Right kidney (tissue), 1 donor: ENCODE results near the gene ARMC7.
A peak's percentile ranks its signal among the peaks of the same experiment; 100 is the strongest.
"Not testable (repeated sequence)": the region's sequence is repeated elsewhere in the genome, so short reads cannot be mapped to it uniquely, and the experiment has no call there.

ENCODE experiments used
- DNase-seq: peaks from one replicate; pipeline ENCODE4 v3.0.0-alpha.2; 2016

ARMC7 gene

GRCh38 chr17:75099881-75100595 is 9.7 kb upstream of the ARMC7 start:
- no peak for DNase-seq

GRCh38 chr17:75102385-75102821 is 7.4 kb upstream of the ARMC7 start:
- DNase-seq = no peak

DNA sequence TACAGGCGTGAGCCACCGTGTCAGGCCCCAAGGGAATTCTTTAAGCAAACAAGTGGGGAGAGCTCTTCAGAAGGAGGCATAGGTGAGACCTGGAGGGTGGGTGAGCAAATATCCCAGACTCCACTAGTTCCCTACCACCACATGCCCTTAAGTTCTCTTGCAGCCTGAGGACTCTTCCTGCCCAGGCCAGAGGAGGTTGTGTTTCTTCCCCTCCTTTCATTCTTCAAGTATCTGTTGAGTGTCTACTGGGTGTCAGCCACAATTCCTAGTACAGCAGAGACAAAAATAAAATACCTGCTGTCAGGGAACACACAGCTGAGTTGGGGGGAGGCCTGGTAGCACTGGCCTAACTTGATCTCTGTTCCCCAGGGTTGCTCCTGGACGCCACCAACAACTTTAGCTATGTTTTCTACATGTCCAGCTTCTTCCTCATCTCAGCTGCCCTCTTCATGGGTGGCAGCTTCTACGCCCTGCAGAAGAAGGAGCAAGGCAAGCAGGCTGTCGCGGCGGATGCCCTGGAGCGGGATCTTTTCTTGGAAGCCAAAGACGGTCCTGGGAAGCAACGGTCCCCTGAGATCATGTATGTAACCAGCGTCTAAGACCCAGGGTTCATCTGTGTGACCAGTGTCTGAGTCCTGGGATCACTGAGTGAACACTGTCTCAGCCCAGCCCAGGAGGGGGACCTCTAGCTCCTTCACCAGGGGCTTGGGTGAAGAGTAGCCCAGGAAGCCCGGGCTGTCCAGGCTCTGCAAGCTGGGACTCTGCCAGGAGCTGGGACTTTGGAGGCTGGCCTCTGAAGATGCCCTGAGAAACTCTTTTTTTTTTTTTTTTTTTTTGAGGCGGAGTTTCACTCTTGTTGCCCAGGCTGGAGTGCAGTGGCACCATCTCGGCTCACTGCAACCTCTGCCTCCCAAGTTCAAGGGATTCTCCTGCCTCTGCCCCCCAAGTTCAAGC is 5.9 kb upstream of the ARMC7 start:
- DNase-seq = no peak

GRCh38 chr17:75105126-75106080 is 4.4 kb upstream of the ARMC7 start:
- DNase-seq = no peak

DNA sequence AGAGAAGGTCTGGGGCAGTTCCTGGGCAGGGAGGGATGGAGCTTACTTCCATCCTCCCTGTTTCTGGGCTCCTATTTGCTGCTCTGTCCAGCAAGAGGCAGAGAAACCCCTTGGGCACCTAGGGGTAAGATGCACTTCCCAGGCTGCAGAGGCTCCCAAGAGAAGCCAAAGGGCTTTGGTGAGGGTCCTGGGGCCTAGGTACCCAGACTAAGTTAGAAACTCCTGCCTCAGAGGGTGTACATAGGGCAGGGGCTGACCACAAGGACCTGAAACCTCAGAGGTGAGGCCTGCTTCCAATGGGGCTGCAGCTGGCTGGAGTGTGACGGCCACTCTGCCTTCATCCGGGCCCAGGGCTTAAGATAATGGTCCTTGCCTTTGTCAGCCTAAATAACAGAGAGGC is 1.6 kb upstream of the ARMC7 start:
- DNase-seq = no peak

DNA sequence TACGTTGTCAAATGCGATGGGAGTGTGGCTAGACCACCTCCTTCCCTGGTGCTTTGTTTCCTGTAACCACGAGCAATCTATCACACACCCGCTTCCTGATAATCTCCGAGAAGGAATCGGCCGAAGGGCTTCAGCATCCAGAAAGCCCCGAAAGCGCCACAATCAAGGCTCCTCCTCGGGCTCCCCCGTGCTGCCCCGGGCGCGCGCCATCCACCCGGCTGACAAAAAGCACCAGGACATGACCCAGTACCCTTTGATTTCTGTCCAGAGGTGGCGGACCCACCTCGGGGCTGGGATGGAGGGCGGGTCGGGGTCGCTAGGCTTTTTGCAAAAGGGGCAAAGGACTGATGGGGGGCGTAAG is 743 bp upstream of the ARMC7 start:
- DNase-seq = no peak

- DNase-seq = no peak
Observed at GRCh38 chr17:75110234-75110937, 617 bp downstream of the ARMC7 start.

GRCh38 chr17:75111777-75112335 is 2.1 kb downstream of the ARMC7 start:
- no peak for DNase-seq

- DNase-seq = peak; percentile 88
Observed at GRCh38 chr17:75113798-75114551, 4.2 kb downstream of the ARMC7 start.

DNA sequence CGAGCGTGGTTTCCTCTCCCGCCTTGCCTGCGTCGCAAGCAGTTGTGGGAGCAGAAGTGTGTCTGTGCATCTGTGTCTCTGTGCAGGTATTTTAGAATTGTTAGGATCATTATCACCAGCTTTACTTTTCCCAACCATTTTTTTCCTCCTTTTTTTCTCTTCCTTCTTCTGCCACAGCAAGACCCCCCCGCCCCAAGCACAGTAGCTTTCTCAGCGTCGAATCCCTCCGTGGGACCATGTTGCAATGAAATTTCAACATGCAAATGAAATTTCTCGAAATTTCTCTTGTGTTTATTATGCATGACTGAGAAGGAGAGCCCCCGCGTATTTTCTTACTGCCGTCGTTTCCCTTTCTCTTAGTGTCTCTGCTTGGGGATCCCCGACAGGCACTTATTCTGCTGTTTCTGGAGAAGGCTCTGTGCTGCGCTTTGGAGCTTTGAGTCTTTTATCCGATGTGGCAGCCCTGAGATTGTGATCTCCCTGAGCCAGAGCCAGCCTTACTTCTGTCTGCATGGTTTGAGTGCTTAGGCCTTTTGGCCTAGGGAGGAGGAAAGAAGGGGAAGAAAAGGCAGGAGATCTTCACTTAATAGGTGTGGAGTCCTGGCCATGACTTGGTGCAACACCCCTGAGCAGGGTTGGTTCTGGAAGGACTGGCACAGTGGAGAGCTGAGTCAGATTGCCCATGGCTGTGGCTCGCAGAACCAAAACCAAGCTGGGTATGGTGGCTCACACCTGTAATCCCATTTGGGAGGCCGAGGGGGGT is 5.0 kb downstream of the ARMC7 start:
- no peak for DNase-seq

- DNase-seq = no peak
Observed at GRCh38 chr17:75115555-75115954, 5.8 kb downstream of the ARMC7 start.

GRCh38 chr17:75116737-75117136 is 7.0 kb downstream of the ARMC7 start:
- DNase-seq = no peak

DNA sequence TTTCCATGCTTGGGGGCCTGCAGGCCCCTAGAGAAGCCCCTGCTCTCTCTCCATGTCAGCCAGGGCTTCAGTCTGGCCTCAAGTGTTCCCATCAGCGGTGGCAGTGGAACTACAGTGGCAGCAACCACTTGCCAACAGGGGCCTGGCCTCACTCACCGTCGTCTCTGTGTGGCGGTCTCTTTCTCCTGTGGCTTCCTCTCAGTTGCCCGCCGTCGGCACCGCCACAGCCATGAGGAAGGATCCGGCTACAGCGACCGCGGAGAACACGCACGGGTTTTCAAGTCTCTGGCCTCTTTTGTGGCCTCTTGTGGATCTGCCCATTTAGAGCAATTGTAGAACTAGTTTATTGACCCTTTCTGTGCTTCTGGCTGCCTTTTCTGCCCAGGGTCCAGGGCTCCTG is 8.5 kb downstream of the ARMC7 start:
- DNase-seq = no peak

GRCh38 chr17:75124041-75124818 is 14.5 kb downstream of the ARMC7 start:
- no peak for DNase-seq

DNA sequence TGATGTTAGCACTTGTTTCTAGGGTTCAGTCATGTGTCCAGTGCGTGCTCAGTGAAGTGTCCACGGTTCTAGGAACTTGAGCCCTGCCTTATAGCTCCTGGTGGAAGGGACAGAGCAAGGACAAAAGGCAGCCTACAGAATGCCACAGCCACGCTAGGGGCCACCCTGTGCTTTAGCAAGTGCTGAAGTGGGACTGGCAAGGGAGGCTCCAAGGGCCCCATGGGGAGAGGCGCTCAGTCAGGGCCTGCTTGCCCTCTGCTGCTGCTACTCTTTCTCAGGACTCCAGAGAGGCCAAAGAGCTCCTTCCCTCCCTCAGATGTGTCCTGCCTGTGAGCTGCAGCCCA is 15.0 kb downstream of the ARMC7 start:
- no peak for DNase-seq

DNA sequence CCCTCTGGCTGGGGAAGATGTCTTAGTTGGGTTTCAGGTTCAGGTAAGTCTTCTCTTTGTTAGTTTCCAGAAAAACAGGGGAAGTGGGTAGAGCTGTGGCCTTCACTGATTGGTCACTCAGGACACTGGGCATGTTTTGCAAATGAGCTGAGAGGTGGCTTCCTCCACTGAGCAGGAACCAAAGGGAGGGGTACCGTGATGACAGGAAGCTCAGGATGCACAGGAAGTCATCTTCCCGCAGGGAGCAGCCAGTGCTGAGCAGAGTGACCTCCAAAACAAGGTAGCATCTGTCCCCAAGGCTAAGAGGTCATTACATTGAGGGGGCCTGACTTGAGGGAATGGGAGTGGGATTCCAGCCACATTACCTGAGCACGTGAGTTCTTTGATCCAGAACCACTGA is 16.2 kb downstream of the ARMC7 start:
- DNase-seq = no peak

GRCh38 chr17:75126954-75127353 is 17.2 kb downstream of the ARMC7 start:
- DNase-seq = no peak

DNA sequence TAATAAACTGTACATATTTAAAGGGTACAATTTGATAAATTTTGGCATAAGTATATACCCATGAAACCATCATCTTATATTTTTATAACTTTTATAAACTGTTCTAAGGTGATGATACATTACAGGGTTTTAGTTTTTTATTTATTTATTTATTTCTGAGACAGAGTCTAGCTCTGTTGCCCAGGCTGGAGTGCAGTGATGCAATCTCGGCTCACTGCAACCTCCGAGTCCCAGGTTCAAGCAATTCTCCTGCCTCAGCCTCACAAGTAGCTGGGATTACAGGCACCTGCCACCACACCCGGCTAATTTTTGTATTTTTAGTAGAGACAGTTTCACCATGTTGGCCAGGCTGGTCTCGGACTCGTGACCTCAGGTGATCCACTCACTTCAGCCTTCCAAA is 18.2 kb downstream of the ARMC7 start:
- not testable (repeated sequence) for DNase-seq
